C1 segment of cervical spinal cord (tissue), 14 donors: ENCODE results near the gene STN1.

ENCODE experiments used
- DNase-seq, 14 donors: peaks; one replicate each; lab custom pipeline; 2025; lab: John Stamatoyannopoulos, UW

The STN1 gene

GRCh38 chr10:103930449-103930848 lies 12.5 kb upstream of the STN1 start:
- no peak for DNase-seq

GRCh38 chr10:103929381-103929921 lies 11.5 kb upstream of the STN1 start:
- DNase-seq: no peak

GRCh38 chr10:103928784-103929183 lies 10.8 kb upstream of the STN1 start:
- DNase-seq: no peak

- peak in 1 of 14 donors; percentile 67 for DNase-seq
Measured at GRCh38 chr10:103926722-103927319, 8.8 kb upstream of the STN1 start.

- DNase-seq: no peak
Measured at GRCh38 chr10:103925591-103925990, 7.6 kb upstream of the STN1 start.

- DNase-seq: no peak
Measured at GRCh38 chr10:103923502-103923901, 5.5 kb upstream of the STN1 start.

GRCh38 chr10:103922659-103923058 lies 4.7 kb upstream of the STN1 start:
- no peak for DNase-seq

- DNase-seq: peak in 7 of 14 donors; percentile 11 to 37 (median 13)
Measured at GRCh38 chr10:103921750-103922195, 3.8 kb upstream of the STN1 start.

- DNase-seq: no peak
Measured at GRCh38 chr10:103921248-103921647, 3.3 kb upstream of the STN1 start.

GRCh38 chr10:103919648-103920025 lies 1.7 kb upstream of the STN1 start:
- no peak for DNase-seq

GRCh38 chr10:103917302-103918052 lies 507 bp downstream of the STN1 start:
- DNase-seq: peak in 3 of 14 donors; percentile 49 to 75 (median 64)

- peak in 1 of 14 donors; percentile 33 for DNase-seq
Measured at GRCh38 chr10:103916876-103917275, 1.1 kb downstream of the STN1 start.

GRCh38 chr10:103916254-103916653 lies 1.7 kb downstream of the STN1 start:
- peak in 1 of 14 donors; percentile 24 for DNase-seq

GRCh38 chr10:103915796-103916195 lies 2.2 kb downstream of the STN1 start:
- DNase-seq: no peak

- DNase-seq: peak in 1 of 14 donors; percentile 35
Measured at GRCh38 chr10:103912759-103913158, 5.2 kb downstream of the STN1 start.

- no peak for DNase-seq
Measured at GRCh38 chr10:103911021-103911459, 6.9 kb downstream of the STN1 start.

- no peak for DNase-seq
Measured at GRCh38 chr10:103910442-103911012, 7.5 kb downstream of the STN1 start.

- peak in 1 of 14 donors; percentile 90 for DNase-seq
Measured at GRCh38 chr10:103905441-103905840, 12.5 kb downstream of the STN1 start.

- no peak for DNase-seq
Measured at GRCh38 chr10:103901299-103901698, 16.7 kb downstream of the STN1 start.

GRCh38 chr10:103899312-103899711 lies 18.7 kb downstream of the STN1 start:
- no peak for DNase-seq

- peak in 2 of 14 donors; percentile 19 to 71 for DNase-seq
Measured at GRCh38 chr10:103897241-103897774, 20.7 kb downstream of the STN1 start.

GRCh38 chr10:103896225-103896624 lies 21.8 kb downstream of the STN1 start:
- no peak for DNase-seq
